ENCODE results near the gene PPM1F.

PPM1F gene

DNA sequence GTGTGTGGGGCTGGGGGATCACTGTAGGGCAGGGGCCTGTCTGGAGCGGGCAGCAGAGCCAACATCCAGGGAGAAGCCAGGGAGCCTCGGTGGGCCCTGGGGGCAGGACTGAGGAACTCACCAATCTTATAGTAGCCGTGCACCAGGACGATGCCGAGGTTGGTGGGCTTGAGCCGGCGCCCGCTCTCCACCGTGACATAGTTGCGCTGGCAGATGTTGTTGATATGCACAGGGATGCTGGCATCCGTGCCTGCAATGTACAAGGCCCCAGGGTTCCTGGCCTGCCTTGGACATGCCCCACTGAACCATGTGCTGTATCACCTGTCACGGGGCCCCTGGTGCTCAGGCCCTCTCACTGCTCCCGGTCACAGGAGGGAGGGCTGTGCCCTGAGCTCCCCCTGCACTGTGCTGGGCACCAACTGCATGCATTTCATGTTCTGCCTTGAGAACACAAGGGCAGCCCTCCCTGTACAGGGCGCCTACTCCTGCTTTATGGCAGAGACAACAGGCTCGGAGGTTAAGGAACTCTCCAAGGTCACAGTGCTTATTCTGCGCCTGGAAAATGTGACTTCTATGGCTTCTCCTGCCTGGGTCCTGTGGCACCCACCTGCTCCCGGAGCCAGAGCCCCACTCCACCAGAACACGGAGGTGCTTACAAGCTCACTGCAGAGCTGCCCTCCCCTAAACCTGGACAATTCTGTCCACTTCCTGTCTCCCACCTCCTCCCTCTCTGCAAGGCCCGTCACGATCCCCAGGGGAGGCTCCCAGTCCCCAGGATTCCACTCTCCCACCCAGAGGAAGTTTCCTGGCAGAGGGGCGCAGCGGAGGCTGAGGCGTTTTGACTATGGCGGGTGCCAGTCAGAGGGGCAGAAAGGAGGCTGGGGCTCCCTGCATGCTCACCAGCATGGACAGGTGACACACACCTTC, 7.8 kb upstream of the PPM1F start:
- no peak for DNase-seq

GRCh38 chr22:21959274-21960074, 6.8 kb upstream of the PPM1F start:
- no peak for DNase-seq

DNA sequence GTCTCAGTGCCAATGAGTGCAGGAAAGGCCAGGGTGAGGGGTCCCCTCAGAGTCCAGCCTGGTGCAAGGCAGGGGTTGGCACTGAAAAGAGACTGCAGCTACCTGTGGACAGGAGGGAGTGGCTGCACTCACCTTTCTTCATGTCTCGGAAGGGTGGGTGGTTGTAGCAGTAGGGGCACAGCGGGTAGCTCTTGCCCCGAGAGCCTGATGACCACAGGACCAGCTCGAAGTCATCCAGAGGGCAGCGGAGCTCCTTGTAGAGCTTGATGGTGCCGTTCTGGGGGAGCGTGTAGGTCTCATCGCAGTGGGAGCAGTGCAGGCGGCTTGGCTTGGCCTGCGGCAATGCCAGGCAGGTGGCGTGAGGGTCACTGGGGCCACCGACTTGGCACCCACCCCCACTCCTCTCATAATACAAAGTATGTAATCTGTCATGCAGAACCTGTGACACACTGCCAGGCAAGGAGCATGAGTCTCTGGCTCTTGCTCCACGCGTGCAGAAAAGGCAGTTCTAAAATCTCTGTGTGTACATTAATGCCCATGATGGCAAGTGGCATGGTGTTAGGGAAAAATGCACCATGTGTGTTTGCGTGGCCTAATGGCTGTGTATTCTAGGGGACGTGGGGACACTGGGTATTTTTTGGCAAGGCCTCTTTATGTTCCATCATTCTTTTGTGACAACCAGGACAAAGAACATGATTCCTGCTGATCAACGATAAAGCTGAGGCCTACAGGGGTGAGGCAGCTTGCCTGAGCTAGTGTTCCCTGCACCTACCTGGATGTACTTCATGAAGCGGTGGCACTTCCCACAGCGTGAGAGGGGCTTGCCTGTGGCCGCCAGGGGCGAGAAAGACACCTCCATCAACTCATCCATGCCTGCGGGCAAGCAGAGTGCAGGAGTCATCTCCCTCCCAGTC, 6.0 kb upstream of the PPM1F start:
- DNase-seq, result no peak

DNA sequence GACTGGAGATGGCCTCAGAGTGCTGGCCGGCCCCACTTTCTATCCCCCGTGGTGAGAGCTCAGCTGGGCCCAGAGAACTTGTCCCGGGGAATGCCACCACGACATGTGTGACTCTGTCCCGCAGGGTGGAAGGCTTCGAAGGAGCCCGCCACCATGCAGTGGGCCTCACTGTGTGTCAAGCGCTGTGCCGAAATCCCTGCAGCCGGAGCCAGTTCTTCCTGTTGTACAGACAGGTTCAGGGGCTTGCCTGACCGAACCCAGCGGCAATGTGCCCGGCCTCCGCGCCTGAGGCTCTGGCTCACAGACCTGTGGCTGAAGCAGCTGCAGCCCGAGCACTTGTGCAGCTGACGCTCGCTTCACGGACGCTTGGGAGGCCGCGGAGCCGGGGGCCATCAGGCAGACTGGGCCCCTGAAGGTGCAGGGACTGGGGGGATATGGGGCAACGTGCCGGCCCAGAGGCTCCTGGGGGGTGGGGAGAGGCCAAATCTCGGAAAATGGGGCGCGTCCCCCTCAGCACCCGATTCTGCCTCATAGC, 650 bp downstream of the PPM1F start:
- DNase-seq, result no peak

DNA sequence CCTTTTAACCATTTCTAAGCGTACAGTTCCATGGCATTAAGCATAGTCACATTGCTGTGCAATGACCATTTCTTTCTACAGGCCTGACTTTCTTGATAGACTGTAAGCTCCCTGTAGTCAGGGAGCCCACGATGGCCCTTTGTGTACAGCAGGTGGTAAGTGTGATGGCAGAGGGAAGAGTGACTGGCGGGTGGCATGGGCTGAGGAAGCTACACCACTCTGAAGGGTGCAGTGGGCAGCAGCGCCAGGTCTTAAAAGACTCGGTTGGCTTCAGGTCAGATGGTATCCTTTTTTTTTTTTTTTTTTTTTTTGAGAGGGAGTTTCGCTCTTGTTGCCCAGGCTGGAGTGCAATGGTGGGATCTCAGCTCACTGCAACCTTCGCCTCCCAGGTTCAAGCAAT, 1.6 kb downstream of the PPM1F start:
- DNase-seq, result no peak

GRCh38 chr22:21949948-21950347, 2.7 kb downstream of the PPM1F start:
- no peak for DNase-seq

GRCh38 chr22:21949569-21949918, 3.1 kb downstream of the PPM1F start:
- DNase-seq, result no peak

DNA sequence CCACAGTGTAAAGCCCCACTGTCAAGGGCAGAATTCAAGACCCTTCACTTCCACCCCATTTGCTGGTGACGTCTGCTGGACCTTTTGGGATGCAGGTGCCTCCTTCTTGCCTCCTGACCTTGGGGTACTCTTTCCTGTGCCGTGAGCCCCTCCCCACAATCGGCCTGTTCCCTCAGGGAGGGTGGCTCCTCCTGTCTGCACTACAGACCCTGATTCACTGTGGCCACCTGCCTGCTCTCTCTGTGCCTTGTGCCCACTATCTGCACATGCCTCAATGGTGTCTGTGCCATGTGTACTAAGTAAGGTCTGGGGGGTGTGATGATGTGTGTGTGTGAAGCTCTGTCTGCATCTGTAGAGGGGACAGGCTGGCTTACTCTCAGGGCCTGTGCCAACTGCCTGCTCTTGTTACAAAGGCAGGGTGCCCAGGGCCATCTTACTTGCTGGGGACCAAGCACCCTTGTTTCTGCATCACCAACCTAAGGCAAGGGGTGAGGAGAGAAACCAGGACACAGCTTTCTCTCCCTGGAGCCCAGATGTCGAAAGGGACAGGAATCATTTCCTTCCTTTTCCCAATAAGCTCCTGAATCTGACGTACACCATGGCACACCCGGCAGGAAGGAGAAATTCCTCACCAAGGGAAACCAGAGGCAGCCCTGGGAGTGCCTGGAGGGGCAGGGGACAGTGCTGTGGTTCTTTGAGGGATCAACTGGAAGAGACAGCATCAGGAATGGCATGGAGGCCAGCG, 3.7 kb downstream of the PPM1F start:
- DNase-seq, result no peak

DNA sequence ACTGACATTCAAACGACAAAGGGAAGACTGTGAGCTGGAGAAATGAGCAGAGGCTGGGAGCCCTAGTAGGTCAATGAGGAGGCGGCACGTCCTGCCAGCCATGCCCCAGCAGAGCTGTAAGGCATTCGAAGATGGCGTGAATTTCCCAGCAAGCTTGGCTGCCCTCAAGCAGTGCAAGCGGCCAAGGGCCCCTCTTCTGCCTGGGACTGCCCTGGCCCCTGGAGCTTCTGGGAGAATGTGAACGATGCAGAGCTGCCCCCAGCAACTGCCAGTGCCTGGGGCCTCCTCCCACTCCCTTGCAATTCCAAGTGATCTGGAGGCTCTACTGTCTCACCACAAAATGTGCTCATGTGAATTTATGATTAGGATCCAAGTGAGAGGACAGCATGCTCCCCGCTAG, 4.3 kb downstream of the PPM1F start:
- no peak for DNase-seq

DNA sequence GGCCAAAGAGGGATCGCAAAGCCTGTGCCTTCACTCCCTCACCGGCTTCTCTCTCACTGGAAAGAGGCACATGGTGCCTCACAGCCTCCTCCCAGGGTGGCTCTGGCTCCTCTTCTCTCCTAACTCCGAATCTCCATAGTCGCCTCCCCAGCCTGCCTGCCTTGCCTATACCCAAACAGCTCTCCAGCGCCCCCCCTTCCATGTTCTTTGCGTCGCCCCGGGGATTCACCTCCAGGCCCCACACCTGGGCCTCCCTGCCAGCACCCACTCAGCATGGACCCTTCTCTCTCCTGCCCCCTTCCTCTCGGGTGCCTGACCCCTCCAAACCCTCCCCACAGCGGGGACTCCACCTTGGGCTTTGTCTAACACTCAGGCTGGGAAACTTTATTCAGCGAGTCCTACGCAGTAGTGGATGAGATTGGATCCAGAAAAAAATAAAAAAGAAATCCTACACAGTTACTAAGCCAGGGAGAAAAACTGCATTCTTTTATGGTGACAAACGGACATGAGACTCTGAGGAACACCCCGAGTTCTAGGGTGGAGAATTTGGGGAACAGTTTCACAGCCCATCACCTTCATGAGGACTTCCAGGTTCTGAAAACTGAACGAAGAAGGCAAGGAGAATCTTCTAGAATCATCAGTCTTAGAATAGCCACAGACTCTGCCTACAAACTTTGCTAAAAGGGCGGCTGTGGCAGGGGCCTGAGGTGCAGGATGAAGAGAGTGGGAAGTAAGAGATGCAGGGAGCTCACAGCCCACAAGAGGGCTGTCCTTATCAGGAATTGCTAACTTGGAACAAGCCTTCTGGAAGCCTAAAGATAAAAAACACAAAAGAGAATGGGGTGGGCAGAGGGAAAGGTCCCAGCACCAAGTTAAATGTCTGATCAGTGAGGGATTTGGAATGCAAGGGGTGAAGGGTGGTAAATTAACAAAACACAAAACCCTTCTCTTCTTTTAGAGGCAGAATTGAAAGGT, 5.3 kb downstream of the PPM1F start:
- DNase-seq, result no peak

GRCh38 chr22:21946262-21946925, 6.3 kb downstream of the PPM1F start:
- DNase-seq, result no peak

- no peak for DNase-seq
Measured at GRCh38 chr22:21945453-21946261, 7.0 kb downstream of the PPM1F start.

GRCh38 chr22:21944871-21945270, 7.8 kb downstream of the PPM1F start:
- no peak for DNase-seq

GRCh38 chr22:21943571-21944448, 8.8 kb downstream of the PPM1F start:
- no peak for DNase-seq

GRCh38 chr22:21942407-21943343, 10.0 kb downstream of the PPM1F start:
- no peak for DNase-seq

DNA sequence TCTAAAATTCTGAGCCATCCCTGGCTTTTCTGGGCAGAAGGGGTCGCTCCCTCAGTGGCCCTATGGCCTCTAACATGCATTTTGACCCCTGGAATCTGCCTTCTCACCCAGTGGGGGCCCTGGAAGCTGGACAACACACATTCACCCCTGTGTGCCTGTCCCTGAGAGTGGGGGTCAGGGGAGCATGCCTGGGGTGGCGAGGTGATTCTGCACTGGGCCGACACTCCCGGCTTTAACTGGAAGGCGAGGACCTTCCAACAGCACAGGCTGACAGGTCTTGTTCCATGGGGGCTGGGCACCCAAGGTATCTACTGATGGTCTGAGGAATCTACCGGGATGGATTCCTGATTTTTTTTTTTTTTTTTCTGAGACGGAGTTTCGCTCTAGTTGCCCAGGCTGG, 10.7 kb downstream of the PPM1F start:
- DNase-seq, result no peak

DNA sequence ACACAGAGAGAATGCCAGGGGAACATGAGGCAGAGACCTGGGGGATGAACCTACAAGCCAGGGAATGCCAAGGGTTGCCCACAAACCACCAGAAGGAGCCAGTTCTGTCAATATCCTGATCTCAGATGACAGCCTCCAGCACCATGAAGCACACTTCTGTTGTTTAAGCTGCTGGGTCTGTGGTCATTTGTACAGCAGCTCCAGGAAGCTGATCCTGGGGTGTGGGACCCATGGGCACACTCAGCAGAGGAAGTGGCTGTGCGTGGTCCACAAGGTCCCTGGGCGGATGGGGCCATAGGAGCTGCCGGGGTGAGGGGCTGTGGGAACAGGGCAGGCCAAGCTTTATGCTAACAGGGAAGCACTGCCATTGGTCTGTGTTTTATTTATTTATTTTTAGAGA, 12.1 kb downstream of the PPM1F start:
- DNase-seq, result no peak
